HG03175 (cell line): ENCODE data around the gene PDE2A.
"Not testable (repeated sequence)": the region's sequence is repeated elsewhere in the genome, so short reads cannot be mapped to it uniquely, and the experiment has no call there.

Experiments
- ATAC-seq: cut with Tn5 transposase; IDR thresholded peaks from one replicate; pipeline ENCODE4 v1.9.1; 2021; ENCODE audit warnings: mild to moderate bottlenecking, moderate library complexity; ENCODE audit not compliant: unreplicated experiment

Gene PDE2A

GRCh38 chr11:72580642-72580950 lies 93.6 kb downstream of the PDE2A start:
- ATAC-seq = no peak

GRCh38 chr11:72579816-72580641 lies 94.2 kb downstream of the PDE2A start:
- ATAC-seq = no peak

GRCh38 chr11:72578991-72579815 lies 95.0 kb downstream of the PDE2A start:
- ATAC-seq = no peak

- no peak for ATAC-seq
Observed at GRCh38 chr11:72578566-72578965, 95.7 kb downstream of the PDE2A start.

- ATAC-seq = no peak
Observed at GRCh38 chr11:72578051-72578450, 96.2 kb downstream of the PDE2A start.

GRCh38 chr11:72577271-72577721 lies 96.9 kb downstream of the PDE2A start:
- ATAC-seq = no peak

- ATAC-seq = no peak
Observed at GRCh38 chr11:72576661-72577060, 97.6 kb downstream of the PDE2A start.

- ATAC-seq = no peak
Observed at GRCh38 chr11:72576243-72576595, 98.0 kb downstream of the PDE2A start.

GRCh38 chr11:72575533-72576242 lies 98.5 kb downstream of the PDE2A start:
- no peak for ATAC-seq

GRCh38 chr11:72574548-72575460 lies 99.4 kb downstream of the PDE2A start:
- ATAC-seq = no peak

GRCh38 chr11:72573855-72574445 lies 100.3 kb downstream of the PDE2A start:
- ATAC-seq = no peak

- no peak for ATAC-seq
Observed at GRCh38 chr11:72573072-72573854, 101.0 kb downstream of the PDE2A start.

GRCh38 chr11:72572540-72572939 lies 101.7 kb downstream of the PDE2A start:
- not testable (repeated sequence) for ATAC-seq

GRCh38 chr11:72570893-72571661 lies 103.1 kb downstream of the PDE2A start:
- no peak for ATAC-seq

GRCh38 chr11:72569966-72570892 lies 104.0 kb downstream of the PDE2A start:
- no peak for ATAC-seq

GRCh38 chr11:72568861-72569260 lies 105.4 kb downstream of the PDE2A start:
- ATAC-seq = no peak

- ATAC-seq = no peak
Observed at GRCh38 chr11:72562431-72562830, 111.8 kb downstream of the PDE2A start.

- no peak for ATAC-seq
Observed at GRCh38 chr11:72561856-72562255, 112.4 kb downstream of the PDE2A start.
